A673 (cell line): Measurements from ENCODE around the gene ZNF555. TPM values are rescaled to one million over a fixed set of nuclear protein-coding genes. Genes with fewer than 3 reads are reported as not detected.
"Not testable (repeated sequence)": the region's sequence is repeated elsewhere in the genome, so short reads cannot be mapped to it uniquely, and the experiment has no call there.

Experiments used
- BruUV-seq: library from RNA; stranded (reverse); fragments of 400-500 nt; replicated peaks from 2 replicates; lab custom pipeline; 2021; lab: Mats Ljungman, UMichigan
- CTCF ChIA-PET: fragments of 300-600 bp; sonication (Branson Sonifier 250); formaldehyde crosslinking; loops from one replicate; lab custom pipeline; 2022; ENCODE audit warnings: antibody characterized with exemption; lab: Charles Lee
- POLR2A ChIA-PET: fragments of 300-600 bp; sonication (Branson Sonifier 250); formaldehyde crosslinking; loops from one replicate; lab custom pipeline; 2022; ENCODE audit warnings: antibody characterized with exemption; ENCODE audit not compliant: low non-redundant PET; lab: Charles Lee
- DNase-seq: peaks from one replicate; pipeline ENCODE4 v3.0.0-alpha.2; 2015; ENCODE audit warnings: low spot score
- H3K27ac ChIP-seq: fragments of 200-600 bp; sonication (generic); 2 replicates; pipeline ENCODE4 v1.5.1; 2016; ENCODE audit warnings: mixed run types, low read depth, mild to moderate bottlenecking, mixed read lengths, antibody characterized with exemption, low read length; ENCODE audit not compliant: poor library complexity, severe bottlenecking
- H3K27me3 ChIP-seq: fragments of 200-600 bp; sonication (generic); replicated peaks from 2 replicates; pipeline ENCODE4 v1.6.1; 2017; ENCODE audit warnings: mixed run types, low read depth, mild to moderate bottlenecking, mixed read lengths, antibody characterized with exemption, low read length; ENCODE audit not compliant: insufficient read depth, poor library complexity
- H3K36me3 ChIP-seq: fragments of 200-600 bp; sonication (generic); 2 replicates; pipeline ENCODE4 v1.6.1; 2016; ENCODE audit warnings: mixed run types, mild to moderate bottlenecking, mixed read lengths, antibody characterized with exemption, low read length; ENCODE audit not compliant: insufficient read depth, poor library complexity, severe bottlenecking
- H3K4me1 ChIP-seq: fragments of 200-600 bp; sonication (generic); 2 replicates; pipeline ENCODE4 v1.6.1; 2017; ENCODE audit warnings: mixed run types, mild to moderate bottlenecking, mixed read lengths, antibody characterized with exemption, low read length; ENCODE audit not compliant: insufficient read depth, poor library complexity, severe bottlenecking
- H3K4me3 ChIP-seq: fragments of 200-600 bp; sonication (generic); 2 replicates; pipeline ENCODE4 v1.5.1; 2016; ENCODE audit warnings: low read depth, mixed run types, mild to moderate bottlenecking, mixed read lengths, low read length; ENCODE audit not compliant: poor library complexity, severe bottlenecking
- H3K9me3 ChIP-seq: fragments of 200-600 bp; sonication (generic); 2 replicates; pipeline ENCODE4 v1.6.1; 2016; ENCODE audit warnings: mixed run types, low read depth, mild to moderate bottlenecking, mixed read lengths, antibody characterized with exemption, low read length; ENCODE audit not compliant: poor library complexity, severe bottlenecking
- CTCF ChIP-seq: fragments of 300-800, 200-600 bp; sonication (generic); conservative IDR thresholded peaks from 2 replicates; pipeline ENCODE4 v1.5.1; 2017; ENCODE audit warnings: low read depth, mild to moderate bottlenecking, antibody characterized with exemption, low read length, moderate library complexity, mixed read lengths
- EZH2 ChIP-seq: fragments of 200-600 bp; sonication (generic); IDR thresholded peaks from 2 replicates; pipeline ENCODE4 v1.6.1; 2017; ENCODE audit warnings: borderline replicate concordance, low read depth, mild to moderate bottlenecking, mixed read lengths, antibody characterized with exemption, low read length; ENCODE audit not compliant: poor library complexity, severe bottlenecking
- intact Hi-C: fragments of 100-400 bp; cut with micrococcal nuclease; formaldehyde crosslinking; loops from one replicate; pipeline ENCODE4 v1.10.0; 2022; ENCODE audit not compliant: unreplicated experiment
- total RNA-seq: library from RNA; stranded (reverse); gene quantifications from 2 replicates; pipeline ENCODE4 v1.2.3, GENCODE V29; 2021

ZNF555 gene
- total RNA-seq, 1 experiment from 2014 or later: 4.8 TPM

GRCh38 chr19:2815191-2815614 lies 26.1 kb upstream of the ZNF555 start:
- no peak for TF ChIP-seq EZH2
- no peak for TF ChIP-seq CTCF
- no peak for DNase-seq
- BruUV-seq: no TSS peak
- H3K36me3 ChIP-seq: peaks cover 13% of the 10 kb centered on the region
- no peaks in the 10 kb centered on the region for H3K4me1 ChIP-seq
- CTCF ChIA-PET: no interaction called here
- no peaks in the 10 kb centered on the region for H3K27me3 ChIP-seq
- H3K4me3 ChIP-seq: no peak overlapping the region
- POLR2A ChIA-PET: no interaction called here
- intact Hi-C loops: no loop called here
- H3K9me3 ChIP-seq: no peaks in the 10 kb centered on the region
- no peak overlapping the region for H3K27ac ChIP-seq

GRCh38 chr19:2815923-2816322 lies 25.4 kb upstream of the ZNF555 start:
- peaks cover 13% of the 10 kb centered on the region for H3K36me3 ChIP-seq
- no peaks in the 10 kb centered on the region for H3K9me3 ChIP-seq
- no TSS peak for BruUV-seq
- H3K4me1 ChIP-seq: no peaks in the 10 kb centered on the region
- CTCF ChIA-PET: no interaction called here
- TF ChIP-seq CTCF (no peak), EZH2 (no peak)
- no peak for DNase-seq
- H3K27ac ChIP-seq: no peak overlapping the region
- intact Hi-C loops: no loop called here
- H3K27me3 ChIP-seq: no peaks in the 10 kb centered on the region
- POLR2A ChIA-PET: no interaction called here
- no peak overlapping the region for H3K4me3 ChIP-seq

- Histone ChIP-seq H3K4me3 (no peak overlapping the region), H3K36me3 (peaks cover 6% of the 10 kb centered on the region), H3K27ac (no peak overlapping the region), H3K4me1 (no peaks in the 10 kb centered on the region), H3K27me3 (no peaks in the 10 kb centered on the region), H3K9me3 (no peaks in the 10 kb centered on the region)
- intact Hi-C loops: no loop called here
- BruUV-seq: no TSS peak
- no peak for TF ChIP-seq EZH2
- TF ChIP-seq CTCF: no peak
- POLR2A ChIA-PET: no interaction called here
- no peak for DNase-seq
- CTCF ChIA-PET: no interaction called here
Measured at GRCh38 chr19:2816641-2817040, 24.6 kb upstream of the ZNF555 start.

GRCh38 chr19:2817237-2817829 lies 23.9 kb upstream of the ZNF555 start:
- POLR2A ChIA-PET, intact Hi-C loops, DNase-seq: not testable (repeated sequence)

More at GRCh38 chr19:2817237-2817829, 23.9 kb upstream of the ZNF555 start:
- BruUV-seq, CTCF ChIA-PET, H3K36me3 ChIP-seq, H3K4me3 ChIP-seq, H3K9me3 ChIP-seq, H3K27me3 ChIP-seq, H3K27ac ChIP-seq, H3K4me1 ChIP-seq: not testable (repeated sequence)
